PC-9 (cell line): ENCODE results near the gene KLF4.

ENCODE experiments used
- EZH2 ChIP-seq: fragments of 200-600 bp; sonication (generic); IDR thresholded peaks from 2 replicates; pipeline ENCODE4 v1.8.0; 2017; ENCODE audit warnings: antibody characterized with exemption, low read depth
- TF ChIP-seq, protein P1 (sequence below): fragments of 200-600 bp; sonication (generic); conservative IDR thresholded peaks from 2 replicates; pipeline ENCODE4 v1.6.1; 2017; ENCODE audit warnings: mixed run types, antibody characterized with exemption, mild to moderate bottlenecking, moderate library complexity

DNA sequence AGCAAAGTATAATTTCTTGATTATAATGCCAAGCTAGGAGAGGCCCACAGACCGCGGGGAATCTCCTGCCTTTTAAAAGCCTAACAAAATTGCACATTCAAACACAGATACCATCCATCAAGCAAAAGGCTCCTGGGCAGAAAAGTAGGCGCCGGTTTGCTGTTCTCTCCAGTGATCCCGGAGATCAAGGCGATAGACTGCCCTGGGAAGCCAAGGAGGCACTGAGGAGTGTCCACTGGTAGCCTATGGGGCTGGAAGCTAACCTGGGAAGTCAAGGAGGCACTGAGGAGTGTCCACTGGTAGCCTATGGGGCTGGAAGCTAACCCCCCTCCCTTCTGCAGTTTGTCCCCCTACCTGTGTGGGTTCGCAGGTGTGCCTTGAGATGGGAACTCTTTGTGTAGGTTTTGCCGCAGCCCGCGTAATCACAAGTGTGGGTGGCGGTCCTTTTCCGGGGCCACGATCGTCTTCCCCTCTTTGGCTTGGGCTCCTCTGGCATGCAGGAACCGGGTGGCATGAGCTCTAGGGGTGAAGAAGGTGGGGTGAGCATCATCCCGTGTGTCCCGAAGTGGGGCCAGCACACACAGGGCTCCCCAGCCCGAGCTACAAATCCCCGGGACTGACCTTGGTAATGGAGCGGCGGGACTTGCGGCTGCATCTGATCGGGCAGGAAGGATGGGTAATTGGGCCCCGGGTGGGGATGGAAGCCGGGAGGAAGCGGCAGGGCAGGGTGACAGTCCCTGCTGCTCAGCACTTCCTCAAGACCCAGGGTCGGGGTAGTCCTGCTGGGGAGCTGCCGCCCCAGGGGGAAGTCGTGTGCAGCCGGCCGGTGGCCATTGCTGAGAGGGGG lies 2.7 kb downstream of the KLF4 start:
- TF ChIP-seq, protein P1, sequence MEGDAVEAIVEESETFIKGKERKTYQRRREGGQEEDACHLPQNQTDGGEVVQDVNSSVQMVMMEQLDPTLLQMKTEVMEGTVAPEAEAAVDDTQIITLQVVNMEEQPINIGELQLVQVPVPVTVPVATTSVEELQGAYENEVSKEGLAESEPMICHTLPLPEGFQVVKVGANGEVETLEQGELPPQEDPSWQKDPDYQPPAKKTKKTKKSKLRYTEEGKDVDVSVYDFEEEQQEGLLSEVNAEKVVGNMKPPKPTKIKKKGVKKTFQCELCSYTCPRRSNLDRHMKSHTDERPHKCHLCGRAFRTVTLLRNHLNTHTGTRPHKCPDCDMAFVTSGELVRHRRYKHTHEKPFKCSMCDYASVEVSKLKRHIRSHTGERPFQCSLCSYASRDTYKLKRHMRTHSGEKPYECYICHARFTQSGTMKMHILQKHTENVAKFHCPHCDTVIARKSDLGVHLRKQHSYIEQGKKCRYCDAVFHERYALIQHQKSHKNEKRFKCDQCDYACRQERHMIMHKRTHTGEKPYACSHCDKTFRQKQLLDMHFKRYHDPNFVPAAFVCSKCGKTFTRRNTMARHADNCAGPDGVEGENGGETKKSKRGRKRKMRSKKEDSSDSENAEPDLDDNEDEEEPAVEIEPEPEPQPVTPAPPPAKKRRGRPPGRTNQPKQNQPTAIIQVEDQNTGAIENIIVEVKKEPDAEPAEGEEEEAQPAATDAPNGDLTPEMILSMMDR, result no peak
- no peak for TF ChIP-seq EZH2
